ENCODE results near the gene FRMD3.

GRCh38 chr9:83290692-83291091 is 247.5 kb downstream of the FRMD3 start:
- TF ChIP-seq KAT7 (CRISPR knock-in tag; IDR thresholded peaks at IDR 0.05; ENCODE audit: borderline replicate concordance): no peak
- no peak for TF ChIP-seq ZNF219 (CRISPR knock-in tag; IDR thresholded peaks at IDR 0.05; ENCODE audit: borderline replicate concordance)
- TF ChIP-seq ZNF281 (CRISPR knock-in tag; IDR thresholded peaks at IDR 0.05): no peak
- no peak for TF ChIP-seq CBFB (CRISPR knock-in tag; IDR thresholded peaks at IDR 0.05; ENCODE audit: low read depth)
- TF ChIP-seq FOXJ3 (CRISPR knock-in tag; IDR thresholded peaks at IDR 0.05; ENCODE audit: borderline replicate concordance): no peak
- TF ChIP-seq JUN (CRISPR knock-in tag; IDR thresholded peaks at IDR 0.05): no peak
- TF ChIP-seq CTCF (IDR thresholded peaks at IDR 0.05): no peak
- TF ChIP-seq ZNF671 (CRISPR knock-in tag; IDR thresholded peaks at IDR 0.05): no peak

Data from WTC11 (cell line).